AG04450 (cell line): Measurements from ENCODE around the gene ALDH7A1. TPM values are rescaled to one million over a fixed set of nuclear protein-coding genes. Genes with fewer than 3 reads are reported as not detected.

Source experiments
- CTCF ChIA-PET: fragments of 300-600, 350-600 bp; formaldehyde crosslinking; extraction: SDS; loops from one replicate; lab custom pipeline; 2022; ENCODE audit warnings: antibody characterized with exemption, inconsistent platforms; lab: Charles Lee
- POLR2A ChIA-PET: fragments of 350-600 bp; formaldehyde crosslinking; extraction: SDS; loops from one replicate; lab custom pipeline; 2021; ENCODE audit warnings: antibody characterized with exemption, inconsistent platforms; lab: Yijun Ruan, JAX
- DNase-seq: peaks from one replicate; pipeline ENCODE4 v3.0.0-alpha.2; 2011; ENCODE audit warnings: low read depth, low spot score
- H3K27ac ChIP-seq: one replicate; pipeline ENCODE4 v1.5.1; 2012; ENCODE audit warnings: low read depth, low read length, control low read depth
- H3K27me3 ChIP-seq: one replicate; pipeline ENCODE4 v1.6.0; 2012; ENCODE audit warnings: low read length; ENCODE audit not compliant: control insufficient read depth, insufficient read depth
- H3K4me3 ChIP-seq: 2 replicates; pipeline ENCODE4 v1.5.1; 2011; ENCODE audit warnings: mild to moderate bottlenecking, low read depth, low read length, control low read depth
- H3K9me3 ChIP-seq: 2 replicates; pipeline ENCODE4 v1.5.1; 2012; ENCODE audit warnings: low read length; ENCODE audit not compliant: control insufficient read depth, insufficient read depth
- CTCF ChIP-seq: IDR thresholded peaks from 2 replicates; pipeline ENCODE4 v1.5.1; 2011; ENCODE audit warnings: low read depth, low read length, control low read depth, inconsistent platforms
- polyA plus RNA-seq: library from polyadenylated mRNA; depleted of rRNA; stranded (reverse); fragments of >200 nt; gene quantifications from 2 replicates; pipeline ENCODE4 v1.2.3, GENCODE V29; 2011; rRNA removed
- small RNA-seq: library from RNA; depleted of rRNA; stranded (forward); fragments of <200 nt; gene quantifications from one replicate; pipeline ENCODE3, GENCODE V24; 2012; ENCODE audit warnings: low read depth; ENCODE audit not compliant: insufficient read length

Gene ALDH7A1
- polyA plus RNA-seq, 1 experiment: 97.2 TPM

GRCh38 chr5:126483156-126483555, 111.9 kb downstream of the ALDH7A1 start:
- Histone ChIP-seq H3K9me3 (no peaks in the 10 kb centered on the region), H3K27ac (no peak overlapping the region), H3K4me3 (no peak overlapping the region), H3K27me3 (no peaks in the 10 kb centered on the region)
- no peak for DNase-seq
- ChIA-PET POLR2A (no interaction called here), CTCF (interaction anchor here (1.1 to 1.7 kb wide), 2 partner anchors 16 to 144 kb away, joined by 4 to 5 read pairs; no protein-coding TSS in a partner anchor)
- no peak for TF ChIP-seq CTCF

GRCh38 chr5:126482591-126482990, 112.4 kb downstream of the ALDH7A1 start:
- Histone ChIP-seq H3K27me3 (no peaks in the 10 kb centered on the region), H3K9me3 (no peaks in the 10 kb centered on the region), H3K4me3 (no peak overlapping the region), H3K27ac (no peak overlapping the region)
- POLR2A ChIA-PET: interaction anchor here (0.5 kb wide), 1 partner anchor 35 kb away, joined by 3 read pairs; no protein-coding TSS in a partner anchor
- no peak for DNase-seq
- no peak for TF ChIP-seq CTCF
- CTCF ChIA-PET: interaction anchor here (1.1 kb wide), 1 partner anchor 17 kb away, joined by 5 read pairs; no protein-coding TSS in a partner anchor

- ChIA-PET POLR2A (interaction anchor here (0.6 to 1.2 kb wide), 3 partner anchors 14 to 127 kb away, joined by 3 to 13 read pairs (median 3); partner anchors contain the start of gene GRAMD2B), CTCF (interaction anchor here (0.6 to 1.5 kb wide), 7 partner anchors 8 to 934 kb away, joined by 3 to 6 read pairs (median 4); no protein-coding TSS in a partner anchor)
- peak; percentile 55 for DNase-seq
- Histone ChIP-seq H3K27me3 (no peaks in the 10 kb centered on the region), H3K27ac (no peak overlapping the region), H3K4me3 (no peak overlapping the region), H3K9me3 (no peaks in the 10 kb centered on the region)
- TF ChIP-seq CTCF: no peak
Observed at GRCh38 chr5:126481243-126481642, 113.8 kb downstream of the ALDH7A1 start.

Small RNAs within 50 kb of the gene (small RNA-seq; reads per million reads assigned to genes)
- not detected for gene RNU6-290P

Other genes starting within 250 kb of the ALDH7A1 start
- 9.4 and 11.9 TPM in 2 replicates for gene GRAMD2B, start 171.8 kb downstream of the ALDH7A1 start, polyA plus RNA-seq
- 38.9 and 61.0 TPM in 2 replicates for gene PHAX, start 5.7 kb upstream of the ALDH7A1 start, polyA plus RNA-seq
- 11.9 and 17.2 TPM in 2 replicates for gene LMNB1, start 181.9 kb upstream of the ALDH7A1 start, polyA plus RNA-seq